Measurements from ENCODE around the gene ADAP1.

DNA sequence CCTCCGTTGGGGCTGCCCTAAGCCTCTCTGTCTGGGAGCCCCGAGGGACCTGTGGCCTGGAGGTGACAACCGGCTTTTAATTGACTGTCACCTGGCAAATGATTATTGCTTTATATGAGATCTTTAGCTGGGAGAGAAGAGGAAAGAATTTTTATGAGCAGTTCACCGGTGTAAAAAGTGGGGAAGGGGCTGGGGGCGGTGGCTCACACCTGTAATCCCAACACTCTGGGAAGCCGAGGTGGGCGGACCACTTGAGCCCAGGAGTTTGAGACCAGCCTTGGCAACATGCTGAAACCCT, 23.5 kb upstream of the ADAP1 start:
- TF ChIP-seq, protein P1, sequence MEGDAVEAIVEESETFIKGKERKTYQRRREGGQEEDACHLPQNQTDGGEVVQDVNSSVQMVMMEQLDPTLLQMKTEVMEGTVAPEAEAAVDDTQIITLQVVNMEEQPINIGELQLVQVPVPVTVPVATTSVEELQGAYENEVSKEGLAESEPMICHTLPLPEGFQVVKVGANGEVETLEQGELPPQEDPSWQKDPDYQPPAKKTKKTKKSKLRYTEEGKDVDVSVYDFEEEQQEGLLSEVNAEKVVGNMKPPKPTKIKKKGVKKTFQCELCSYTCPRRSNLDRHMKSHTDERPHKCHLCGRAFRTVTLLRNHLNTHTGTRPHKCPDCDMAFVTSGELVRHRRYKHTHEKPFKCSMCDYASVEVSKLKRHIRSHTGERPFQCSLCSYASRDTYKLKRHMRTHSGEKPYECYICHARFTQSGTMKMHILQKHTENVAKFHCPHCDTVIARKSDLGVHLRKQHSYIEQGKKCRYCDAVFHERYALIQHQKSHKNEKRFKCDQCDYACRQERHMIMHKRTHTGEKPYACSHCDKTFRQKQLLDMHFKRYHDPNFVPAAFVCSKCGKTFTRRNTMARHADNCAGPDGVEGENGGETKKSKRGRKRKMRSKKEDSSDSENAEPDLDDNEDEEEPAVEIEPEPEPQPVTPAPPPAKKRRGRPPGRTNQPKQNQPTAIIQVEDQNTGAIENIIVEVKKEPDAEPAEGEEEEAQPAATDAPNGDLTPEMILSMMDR (IDR thresholded peaks at IDR 0.05) = no peak
- no peak for TF ChIP-seq POLR2A (IDR thresholded peaks at IDR 0.05)
- TF ChIP-seq POLR2AphosphoS5 (IDR thresholded peaks at IDR 0.05) = no peak
- TF ChIP-seq EP300 (IDR thresholded peaks at IDR 0.05) = no peak

Data from gastroesophageal sphincter (tissue), 3 donors.